Right cardiac atrium (tissue), 5 donors: ENCODE measurements around the gene ATOH1. TPM values are rescaled to one million over a fixed set of nuclear protein-coding genes. Genes with fewer than 3 reads are reported as not detected.

Experiments used
- ATAC-seq, 2 donors: fragments of 200-7000 bp; cut with Tn5 transposase; one replicate each; pipeline versions ENCODE4 v1.8.0 to v1.9.1; 2020; ENCODE audit warnings: moderate library complexity in 2 of 2, mild to moderate bottlenecking in 1 of 2
- DNase-seq, 3 donors: peaks; one replicate each; pipeline ENCODE4 v3.0.0-alpha.2; 2020
- H3K27ac ChIP-seq: one replicate; pipeline ENCODE4 v1.5.1; 2013; ENCODE audit warnings: mild to moderate bottlenecking, low read length, control low read depth, moderate library complexity
- H3K27me3 ChIP-seq: one replicate; pipeline ENCODE4 v1.6.1; 2013; ENCODE audit not compliant: control insufficient read depth, insufficient read depth
- H3K4me1 ChIP-seq: one replicate; pipeline ENCODE4 v1.6.1; 2013; ENCODE audit warnings: low read length; ENCODE audit not compliant: control insufficient read depth, insufficient read depth
- H3K4me3 ChIP-seq: one replicate; pipeline ENCODE4 v1.5.1; 2013; ENCODE audit warnings: low read length, control low read depth
- H3K9me3 ChIP-seq: one replicate; pipeline ENCODE4 v1.6.1; 2013; ENCODE audit warnings: low read length; ENCODE audit not compliant: control insufficient read depth
- WGBS: extraction: QIAGEN DNeasy Blood & Tissue Kit; methylation state at CpG from one replicate; pipeline ENCODE4 v1.1.7; 2013; 5-methylcytosine and 5-hydroxymethylcytosine counted together
- intact Hi-C, 4 donors: fragments of 100-400 bp; cut with DNase I; formaldehyde crosslinking; loops; one replicate each; pipeline versions ENCODE4 v1.11.0 to v1.14.0; 2022 to 2023
- long read RNA-seq, 4 donors: library from polyadenylated mRNA; unstranded; transcript quantifications; one replicate each; pipeline ENCODE4 v2.0.0, GENCODE V29; 2020 to 2021
- polyA plus RNA-seq: library from polyadenylated mRNA; stranded (reverse); fragments of 200-250 nt; gene quantifications from one replicate; pipeline ENCODE4 v1.2.3, GENCODE V29; 2013
- total RNA-seq, 4 donors: library from RNA; stranded (reverse); fragmentation: NEBNext Ultra II Directional; extraction: Animal tissue kit (Norgen Biotek cat#: 25700); gene quantifications; one replicate each; pipeline ENCODE4 v1.2.1, GENCODE V29; 2021
- donor health status: healthy with polysubstance abuse.
- donor health status: DM: no; HTN: yes; CAD: no.
- donor health status: DM: no; HTN: no; CAD: no.
- donor health status: DM: no; HTN: yes; CAD: no; lungs with severe emphysema.
- donor health status: DM: yes; HTN: yes; CAD: no.

Gene ATOH1
- total RNA-seq = under 1 TPM in 1 of 4 donors, not detected in 3; 0.09 TPM
- polyA plus RNA-seq = 0.14 TPM
- long read RNA-seq, donor 1 = 0 reads
- long read RNA-seq, donor 2 = 0 reads
- long read RNA-seq, donor 3 = 0 reads
- long read RNA-seq, donor 4 = 0 reads

GRCh38 chr4:93828332-93828994 is at the start of gene ATOH1:
ATOH1 (plus strand) TSS chr4:93828753; CDS start chr4:93828927, 174 bp downstream.
- DNase-seq (peak; percentile 16 to 68 (median 61)), ATAC-seq (peak; percentile 50 to 69)
- intact Hi-C loops = no loop called here
- under 1% methylated on average over 46 of the region's 46 CpGs for WGBS
- no peaks in the 10 kb centered on the region for H3K27me3 ChIP-seq
- peak within 1 kb of the TSS; percentile 58 for H3K4me3 ChIP-seq
- H3K4me1 ChIP-seq = peaks cover 4% of the 10 kb centered on the region
- no peaks in the 10 kb centered on the region for H3K9me3 ChIP-seq
- H3K27ac ChIP-seq = no peak within 1 kb of the TSS

- Histone ChIP-seq H3K4me3 (no peak overlapping the region), H3K27ac (no peak overlapping the region), H3K4me1 (no peaks in the 10 kb centered on the region), H3K9me3 (no peaks in the 10 kb centered on the region), H3K27me3 (no peaks in the 10 kb centered on the region)
- WGBS = 73% methylated on average over 2 of the region's 2 CpGs
- DNase-seq = no peak
- ATAC-seq = no peak
- intact Hi-C loops = no loop called here
These were observed 49.3 kb upstream of the ATOH1 start for GRCh38 chr4:93779228-93779627.

GRCh38 chr4:93780080-93780479 is 48.5 kb upstream of the ATOH1 start:
- Histone ChIP-seq H3K27me3 (no peaks in the 10 kb centered on the region), H3K9me3 (no peaks in the 10 kb centered on the region), H3K27ac (no peak overlapping the region), H3K4me1 (no peaks in the 10 kb centered on the region), H3K4me3 (no peak overlapping the region)
- WGBS = 82% methylated on average over 5 of the region's 5 CpGs
- intact Hi-C loops = no loop called here
- DNase-seq = no peak
- ATAC-seq = no peak

GRCh38 chr4:93781198-93781597 is 47.4 kb upstream of the ATOH1 start:
- Histone ChIP-seq H3K9me3 (no peaks in the 10 kb centered on the region), H3K4me1 (no peaks in the 10 kb centered on the region), H3K27me3 (no peaks in the 10 kb centered on the region), H3K27ac (no peak overlapping the region), H3K4me3 (no peak overlapping the region)
- 95% methylated on average over 9 of the region's 9 CpGs for WGBS
- DNase-seq = no peak
- intact Hi-C loops = no loop called here
- no peak for ATAC-seq

GRCh38 chr4:93786149-93786548 is 42.4 kb upstream of the ATOH1 start:
- H3K27ac ChIP-seq = no peak overlapping the region
- no peaks in the 10 kb centered on the region for H3K4me1 ChIP-seq
- no peaks in the 10 kb centered on the region for H3K27me3 ChIP-seq
- no peak for DNase-seq
- H3K4me3 ChIP-seq = no peak overlapping the region
- WGBS = 50% methylated on average over 2 of the region's 2 CpGs
- no peak for ATAC-seq
- intact Hi-C loops = no loop called here
- no peaks in the 10 kb centered on the region for H3K9me3 ChIP-seq

GRCh38 chr4:93788712-93789111 is 39.8 kb upstream of the ATOH1 start:
- no peak for DNase-seq
- intact Hi-C loops = no loop called here
- Histone ChIP-seq H3K27me3 (no peaks in the 10 kb centered on the region), H3K27ac (no peak overlapping the region), H3K4me3 (no peak overlapping the region), H3K4me1 (no peaks in the 10 kb centered on the region), H3K9me3 (no peaks in the 10 kb centered on the region)
- WGBS = 95% methylated on average over 1 of the region's 1 CpG
- no peak for ATAC-seq

GRCh38 chr4:93791570-93792195 is 36.9 kb upstream of the ATOH1 start:
- Histone ChIP-seq H3K4me3 (no peak overlapping the region), H3K27me3 (no peaks in the 10 kb centered on the region), H3K9me3 (no peaks in the 10 kb centered on the region), H3K4me1 (no peaks in the 10 kb centered on the region), H3K27ac (no peak overlapping the region)
- under 1% methylated on average over 3 of the region's 3 CpGs for WGBS
- peak; percentile 57 to 76 for ATAC-seq
- DNase-seq = peak in 2 of 3 donors; percentile 18 to 59
- intact Hi-C loops = loop anchor here in 2 of 4 donors (5.0 kb wide), 2 partner anchors 331 to 341 kb away; no protein-coding TSS in a partner anchor

- no peak for ATAC-seq
- DNase-seq = no peak
- 78% methylated on average over 4 of the region's 4 CpGs for WGBS
- H3K27ac ChIP-seq = no peak overlapping the region
- intact Hi-C loops = no loop called here
- no peaks in the 10 kb centered on the region for H3K27me3 ChIP-seq
- no peaks in the 10 kb centered on the region for H3K9me3 ChIP-seq
- H3K4me3 ChIP-seq = no peak overlapping the region
- no peaks in the 10 kb centered on the region for H3K4me1 ChIP-seq
These were observed 26.5 kb upstream of the ATOH1 start for GRCh38 chr4:93802045-93802444.

- Histone ChIP-seq H3K27me3 (no peaks in the 10 kb centered on the region), H3K4me3 (no peak overlapping the region), H3K9me3 (no peaks in the 10 kb centered on the region), H3K27ac (peak overlapping the region; percentile 84), H3K4me1 (no peaks in the 10 kb centered on the region)
- DNase-seq (peak; percentile 48 to 74 (median 62)), ATAC-seq (peak; percentile 82 to 90)
- intact Hi-C loops = no loop called here
- WGBS = 57% methylated on average over 4 of the region's 4 CpGs
These were observed 18.8 kb upstream of the ATOH1 start for GRCh38 chr4:93809773-93810172.

GRCh38 chr4:93810340-93810992 is 18.1 kb upstream of the ATOH1 start:
- H3K27me3 ChIP-seq = no peaks in the 10 kb centered on the region
- intact Hi-C loops = no loop called here
- 33% methylated on average over 5 of the region's 5 CpGs for WGBS
- no peak overlapping the region for H3K4me3 ChIP-seq
- H3K4me1 ChIP-seq = no peaks in the 10 kb centered on the region
- ATAC-seq = peak; percentile 74 to 93
- H3K27ac ChIP-seq = peak overlapping the region; percentile 30
- DNase-seq = peak in 2 of 3 donors; percentile 24 to 61
- H3K9me3 ChIP-seq = no peaks in the 10 kb centered on the region

GRCh38 chr4:93813092-93813491 is 15.5 kb upstream of the ATOH1 start:
- no peak for DNase-seq
- Histone ChIP-seq H3K27me3 (no peaks in the 10 kb centered on the region), H3K9me3 (no peaks in the 10 kb centered on the region), H3K27ac (no peak overlapping the region), H3K4me3 (no peak overlapping the region), H3K4me1 (no peaks in the 10 kb centered on the region)
- no peak for ATAC-seq
- WGBS = 88% methylated on average over 2 of the region's 2 CpGs
- intact Hi-C loops = no loop called here
